Loucy (cell line): ENCODE measurements around the gene SMIM35.

ENCODE experiments used
- H2AFZ ChIP-seq: fragments of 200-600 bp; sonication (generic); 2 replicates; pipeline ENCODE4 v1.6.0; 2016; ENCODE audit warnings: antibody characterized with exemption, mild to moderate bottlenecking, low read length, moderate library complexity
- H3F3A ChIP-seq: fragments of 200-600 bp; 2 replicates; pipeline ENCODE4 v1.6.0; 2016; ENCODE audit warnings: antibody characterized with exemption, low read depth, mild to moderate bottlenecking
- H3K27me3 ChIP-seq: fragments of 200-600 bp; sonication (generic); 2 replicates; pipeline ENCODE4 v1.6.1; 2014; ENCODE audit warnings: low read length, mild to moderate bottlenecking; ENCODE audit not compliant: insufficient read depth, poor library complexity, severe bottlenecking
- H3K36me3 ChIP-seq: fragments of 200-600 bp; sonication (generic); 2 replicates; pipeline ENCODE4 v1.6.1; 2016; ENCODE audit warnings: low read length; ENCODE audit not compliant: insufficient read depth
- H3K4me1 ChIP-seq: fragments of 200-600 bp; sonication (generic); 2 replicates; pipeline ENCODE4 v1.5.1; 2014; ENCODE audit warnings: low read length, mild to moderate bottlenecking; ENCODE audit not compliant: insufficient read depth, poor library complexity, severe bottlenecking
- H3K4me2 ChIP-seq: fragments of 200-600 bp; sonication (generic); 2 replicates; pipeline ENCODE4 v1.6.0; 2014; ENCODE audit warnings: antibody characterized with exemption, low read length, low read depth, mild to moderate bottlenecking; ENCODE audit not compliant: poor library complexity, severe bottlenecking
- H3K4me3 ChIP-seq: fragments of 200-600 bp; sonication (generic); 2 replicates; pipeline ENCODE4 v1.5.1; 2014; ENCODE audit warnings: low read length, mild to moderate bottlenecking, mixed read lengths; ENCODE audit not compliant: poor library complexity, severe bottlenecking
- H3K79me2 ChIP-seq: fragments of 200-600 bp; sonication (generic); 2 replicates; pipeline ENCODE4 v1.6.1; 2014; ENCODE audit warnings: low read length; ENCODE audit not compliant: insufficient read depth
- H3K9ac ChIP-seq: fragments of 200-600 bp; sonication (generic); 2 replicates; pipeline ENCODE4 v1.6.0; 2014; ENCODE audit warnings: mild to moderate bottlenecking, low read depth, low read length, moderate library complexity; ENCODE audit not compliant: poor library complexity, severe bottlenecking
- H3K9me2 ChIP-seq: fragments of 200-600 bp; sonication (generic); replicated peaks from 2 replicates; pipeline ENCODE4 v1.6.1; 2016; ENCODE audit warnings: low read depth, low read length, mixed read lengths
- H3K9me3 ChIP-seq: fragments of 200-600 bp; sonication (generic); 2 replicates; pipeline ENCODE4 v1.6.1; 2014; ENCODE audit warnings: mild to moderate bottlenecking, antibody characterized with exemption, low read length, low read depth; ENCODE audit not compliant: insufficient read depth
- H4K20me1 ChIP-seq: fragments of 200-600 bp; sonication (generic); 2 replicates; pipeline ENCODE4 v1.6.0; 2014; ENCODE audit warnings: antibody characterized with exemption, low read length, mild to moderate bottlenecking; ENCODE audit not compliant: insufficient read depth, poor library complexity, severe bottlenecking
- EZH2phosphoT487 ChIP-seq: fragments of 200-600 bp; IDR thresholded peaks from 2 replicates; pipeline ENCODE4 v1.6.1; 2018; ENCODE audit warnings: antibody characterized with exemption, mild to moderate bottlenecking, moderate library complexity, borderline replicate concordance
- TF ChIP-seq, protein P1 (sequence below): fragments of 200-600 bp; sonication (generic); conservative IDR thresholded peaks from 2 replicates; pipeline ENCODE4 v1.5.1; 2014; ENCODE audit warnings: mild to moderate bottlenecking, antibody characterized with exemption, low read length

The SMIM35 gene

GRCh38 chr11:118074091-118074685, 12.6 kb downstream of the SMIM35 start:
- TF ChIP-seq, protein P1, sequence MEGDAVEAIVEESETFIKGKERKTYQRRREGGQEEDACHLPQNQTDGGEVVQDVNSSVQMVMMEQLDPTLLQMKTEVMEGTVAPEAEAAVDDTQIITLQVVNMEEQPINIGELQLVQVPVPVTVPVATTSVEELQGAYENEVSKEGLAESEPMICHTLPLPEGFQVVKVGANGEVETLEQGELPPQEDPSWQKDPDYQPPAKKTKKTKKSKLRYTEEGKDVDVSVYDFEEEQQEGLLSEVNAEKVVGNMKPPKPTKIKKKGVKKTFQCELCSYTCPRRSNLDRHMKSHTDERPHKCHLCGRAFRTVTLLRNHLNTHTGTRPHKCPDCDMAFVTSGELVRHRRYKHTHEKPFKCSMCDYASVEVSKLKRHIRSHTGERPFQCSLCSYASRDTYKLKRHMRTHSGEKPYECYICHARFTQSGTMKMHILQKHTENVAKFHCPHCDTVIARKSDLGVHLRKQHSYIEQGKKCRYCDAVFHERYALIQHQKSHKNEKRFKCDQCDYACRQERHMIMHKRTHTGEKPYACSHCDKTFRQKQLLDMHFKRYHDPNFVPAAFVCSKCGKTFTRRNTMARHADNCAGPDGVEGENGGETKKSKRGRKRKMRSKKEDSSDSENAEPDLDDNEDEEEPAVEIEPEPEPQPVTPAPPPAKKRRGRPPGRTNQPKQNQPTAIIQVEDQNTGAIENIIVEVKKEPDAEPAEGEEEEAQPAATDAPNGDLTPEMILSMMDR = no peak
- TF ChIP-seq EZH2phosphoT487 = no peak
- Histone ChIP-seq H3K27me3 (no peaks in the 10 kb centered on the region), H3K9ac (no peak overlapping the region), H3K4me2 (no peak overlapping the region), H3K9me2 (no peaks in the 10 kb centered on the region), H4K20me1 (no peaks in the 10 kb centered on the region), H3K36me3 (no peaks in the 10 kb centered on the region), H3F3A (no peaks in the 10 kb centered on the region), H3K4me1 (peaks cover 3% of the 10 kb centered on the region), H3K4me3 (no peak overlapping the region), H2AFZ (no peak overlapping the region), H3K9me3 (no peaks in the 10 kb centered on the region), H3K79me2 (no peaks in the 10 kb centered on the region)

- peaks cover 3% of the 10 kb centered on the region for H3K4me1 ChIP-seq
- no peak overlapping the region for H3K4me2 ChIP-seq
- H4K20me1 ChIP-seq = no peaks in the 10 kb centered on the region
- no peaks in the 10 kb centered on the region for H3K36me3 ChIP-seq
- H3F3A ChIP-seq = no peaks in the 10 kb centered on the region
- no peak overlapping the region for H3K9ac ChIP-seq
- no peak for TF ChIP-seq EZH2phosphoT487
- TF ChIP-seq, protein P1 = no peak
- no peaks in the 10 kb centered on the region for H3K9me3 ChIP-seq
- no peaks in the 10 kb centered on the region for H3K9me2 ChIP-seq
- no peak overlapping the region for H3K4me3 ChIP-seq
- no peaks in the 10 kb centered on the region for H3K27me3 ChIP-seq
- no peaks in the 10 kb centered on the region for H3K79me2 ChIP-seq
- no peak overlapping the region for H2AFZ ChIP-seq
These were observed 13.2 kb downstream of the SMIM35 start for GRCh38 chr11:118073554-118073953.

- Histone ChIP-seq H2AFZ (no peak overlapping the region), H3K27me3 (no peaks in the 10 kb centered on the region), H3K9me3 (no peaks in the 10 kb centered on the region), H3K4me2 (no peak overlapping the region), H3F3A (no peaks in the 10 kb centered on the region), H3K9me2 (no peaks in the 10 kb centered on the region), H3K4me1 (peaks cover 3% of the 10 kb centered on the region), H3K79me2 (no peaks in the 10 kb centered on the region), H3K4me3 (no peak overlapping the region), H3K36me3 (no peaks in the 10 kb centered on the region), H3K9ac (no peak overlapping the region), H4K20me1 (no peaks in the 10 kb centered on the region)
- TF ChIP-seq EZH2phosphoT487 = no peak
- TF ChIP-seq, protein P1 = no peak
These were observed 15.2 kb downstream of the SMIM35 start for GRCh38 chr11:118071416-118072030.
